Adrenal gland (tissue), 12 donors: Measurements from ENCODE around the gene BRD1. TPM values are rescaled to one million over a fixed set of nuclear protein-coding genes. Genes with fewer than 3 reads are reported as not detected.

Experiments used
- DNase-seq, 7 donors: peaks; one replicate each; pipeline ENCODE4 v3.0.0-alpha.2; 2019 to 2020
- H3K27ac ChIP-seq, 5 donors: fragments of 200-600 bp; sonication (generic) in 4 of 5; 1 replicate in 3 of 5; 2 replicates in 2 of 5; pipeline versions ENCODE4 v1.5.1 to v1.8.0; 2016 to 2020; ENCODE audit warnings: mild to moderate bottlenecking in 1 of 5
- H3K27me3 ChIP-seq: fragments of 200-600 bp; 2 replicates; pipeline ENCODE4 v1.8.0; 2021
- H3K36me3 ChIP-seq, 2 donors: fragments of 200-600 bp; replicated peaks in 1 of 2; 1 replicate in 1 of 2; 2 replicates in 1 of 2; pipeline versions ENCODE4 v1.5.1 to v1.8.0; 2018 to 2022
- H3K4me1 ChIP-seq, 2 donors: fragments of 200-600 bp; replicated peaks in 1 of 2; 1 replicate in 1 of 2; 2 replicates in 1 of 2; pipeline versions ENCODE4 v1.5.1 to v1.8.0; 2018 to 2021
- H3K4me3 ChIP-seq, 4 donors: fragments of 200-600 bp; sonication (generic) in 3 of 4; one replicate each; pipeline ENCODE4 v1.5.1; 2016 to 2018
- H3K9me3 ChIP-seq, 3 donors: fragments of 200-600 bp; sonication (generic) in 1 of 3; replicated peaks in 1 of 3; 1 replicate in 2 of 3; 2 replicates in 1 of 3; pipeline versions ENCODE4 v1.5.1 to v1.8.0; 2016 to 2021
- CTCF ChIP-seq, 6 experiments: fragments of 450-650 bp in 4 of 6; fragments of 200-600 bp in 2 of 6; sonication (generic) in 1 of 6; IDR thresholded peaks; 1 replicate in 5 of 6; 2 replicates in 1 of 6; pipeline versions ENCODE4 v1.5.1 to v1.8.0; 2016 to 2021; ENCODE audit warnings: antibody characterized with exemption in 6 of 6, mild to moderate bottlenecking in 2 of 6, moderate library complexity in 1 of 6
- POLR2A ChIP-seq, 2 donors: fragments of 450-650 bp; IDR thresholded peaks; one replicate each; pipeline ENCODE4 v1.6.1; 2017; ENCODE audit warnings: antibody characterized with exemption in 2 of 2, mild to moderate bottlenecking in 2 of 2, moderate library complexity in 1 of 2
- WGBS, 4 donors: extraction: QIAGEN DNeasy Blood & Tissue Kit in 2 of 4; methylation state at CpG; one replicate each; pipeline versions ENCODE4 v1.1.5 to v1.1.7; 2013 to 2017; 5-methylcytosine and 5-hydroxymethylcytosine counted together
- intact Hi-C, 2 donors: fragments of 100-400 bp; cut with DNase I; formaldehyde crosslinking; loops; one replicate each; pipeline versions ENCODE4 v1.14.1 to v1.15.0; 2022 to 2023
- polyA plus RNA-seq, 3 donors: library from polyadenylated mRNA; stranded (reverse); fragments of 200-250 nt in 2 of 3; fragments of 350-450 nt in 1 of 3; fragmentation: Illumina TruSeq in 1 of 3; extraction: RNeasy Lipid Tissue Mini Kit (QIAGEN cat#74804) in 1 of 3; gene quantifications; one replicate each; pipeline ENCODE4 v1.2.3, GENCODE V29; 2013 to 2014
- total RNA-seq, 9 donors: library from RNA; depleted of rRNA in 4 of 9; stranded (reverse); fragments of >200 nt in 4 of 9; fragments of 120-200 nt in 1 of 9; fragmentation: NEBNext Ultra II Directional in 1 of 9; extraction: Animal tissue kit (Norgen Biotek cat#: 25700) in 1 of 9; gene quantifications; one replicate each; pipeline versions ENCODE4 v1.1.0 to v1.2.4, GENCODE V29; 2013 to 2023
- donor health status: healthy with polysubstance abuse.
- donor health status: Bipolar disorder and iron deficiency.
- donor health status: DM: yes; HTN: yes; CAD: no.
- donor health status: DM: no; HTN: no; CAD: no.
- donor health status: DM: no; HTN: no; CAD: no.
- donor health status: DM: yes; HTN: yes; CAD: no.

The BRD1 gene
- total and polyA plus RNA-seq, 12 donors, result 9.4 to 62.4 (median 26.6) TPM

- Histone ChIP-seq H3K4me3 (no peak overlapping the region), H3K4me1 (peaks cover 0 to 24% of the 10 kb centered on the region in 2 donors), H3K36me3 (peaks cover 0 to 18% of the 10 kb centered on the region in 2 donors), H3K27me3 (no peaks in the 10 kb centered on the region), H3K27ac (no peak overlapping the region), H3K9me3 (no peaks in the 10 kb centered on the region)
- intact Hi-C loops, result no loop called here
- WGBS, 4 donors, result 96 to 97% (median 97%) methylated on average over 8 of the region's 8 CpGs
- TF ChIP-seq POLR2A (IDR thresholded peaks at IDR 0.05), result no peak
- no peak for TF ChIP-seq CTCF (IDR thresholded peaks at IDR 0.05)
- DNase-seq, result no peak
These were observed 20.5 kb downstream of the BRD1 start for GRCh38 chr22:49807129-49807528.

GRCh38 chr22:49803737-49804375, 23.8 kb downstream of the BRD1 start:
- no peak overlapping the region for H3K4me3 ChIP-seq
- WGBS, 4 donors, result 89 to 97% (median 93%) methylated on average over 7 to 28 of the region's 28 CpGs
- intact Hi-C loops, result no loop called here
- H3K4me1 ChIP-seq, result peaks cover 10 to 24% of the 10 kb centered on the region in 2 donors
- peaks cover 0 to 31% of the 10 kb centered on the region in 2 donors for H3K36me3 ChIP-seq
- no peaks in the 10 kb centered on the region for H3K9me3 ChIP-seq
- H3K27me3 ChIP-seq, result no peaks in the 10 kb centered on the region
- no peak for DNase-seq
- TF ChIP-seq CTCF (IDR thresholded peaks at IDR 0.05), result no peak
- TF ChIP-seq POLR2A (IDR thresholded peaks at IDR 0.05), result no peak
- H3K27ac ChIP-seq, result no peak overlapping the region

GRCh38 chr22:49803134-49803533, 24.5 kb downstream of the BRD1 start:
- TF ChIP-seq CTCF (IDR thresholded peaks at IDR 0.05) (no peak), POLR2A (IDR thresholded peaks at IDR 0.05) (no peak)
- Histone ChIP-seq H3K36me3 (peaks cover 0 to 38% of the 10 kb centered on the region in 2 donors), H3K9me3 (no peaks in the 10 kb centered on the region), H3K4me3 (no peak overlapping the region), H3K27ac (no peak overlapping the region), H3K27me3 (no peaks in the 10 kb centered on the region), H3K4me1 (peaks cover 10 to 18% of the 10 kb centered on the region in 2 donors)
- 93 to 95% (median 95%) methylated on average over 18 of the region's 18 CpGs for whole genome bisulfite sequencing, 4 donors
- intact Hi-C loops, result no loop called here
- DNase-seq, result no peak

- intact Hi-C loops, result no loop called here
- H3K36me3 ChIP-seq, result peaks cover 0 to 54% of the 10 kb centered on the region in 2 donors
- H3K4me3 ChIP-seq, result no peak overlapping the region
- no peak for DNase-seq
- H3K4me1 ChIP-seq, result peaks cover 10 to 15% of the 10 kb centered on the region in 2 donors
- TF ChIP-seq POLR2A (IDR thresholded peaks at IDR 0.05), result no peak
- TF ChIP-seq CTCF (IDR thresholded peaks at IDR 0.05), result no peak
- WGBS, 4 donors, result 89 to 93% (median 91%) methylated on average over 17 to 18 of the region's 18 CpGs
- H3K27ac ChIP-seq, result peak overlapping the region in 3 of 5 donors; percentile 1 to 60 (median 57)
- H3K27me3 ChIP-seq, result no peaks in the 10 kb centered on the region
- H3K9me3 ChIP-seq, result no peaks in the 10 kb centered on the region
These were observed 26.1 kb downstream of the BRD1 start for GRCh38 chr22:49801391-49802060.
